ENCODE measurements around the gene FAAP20.

Gene FAAP20

DNA sequence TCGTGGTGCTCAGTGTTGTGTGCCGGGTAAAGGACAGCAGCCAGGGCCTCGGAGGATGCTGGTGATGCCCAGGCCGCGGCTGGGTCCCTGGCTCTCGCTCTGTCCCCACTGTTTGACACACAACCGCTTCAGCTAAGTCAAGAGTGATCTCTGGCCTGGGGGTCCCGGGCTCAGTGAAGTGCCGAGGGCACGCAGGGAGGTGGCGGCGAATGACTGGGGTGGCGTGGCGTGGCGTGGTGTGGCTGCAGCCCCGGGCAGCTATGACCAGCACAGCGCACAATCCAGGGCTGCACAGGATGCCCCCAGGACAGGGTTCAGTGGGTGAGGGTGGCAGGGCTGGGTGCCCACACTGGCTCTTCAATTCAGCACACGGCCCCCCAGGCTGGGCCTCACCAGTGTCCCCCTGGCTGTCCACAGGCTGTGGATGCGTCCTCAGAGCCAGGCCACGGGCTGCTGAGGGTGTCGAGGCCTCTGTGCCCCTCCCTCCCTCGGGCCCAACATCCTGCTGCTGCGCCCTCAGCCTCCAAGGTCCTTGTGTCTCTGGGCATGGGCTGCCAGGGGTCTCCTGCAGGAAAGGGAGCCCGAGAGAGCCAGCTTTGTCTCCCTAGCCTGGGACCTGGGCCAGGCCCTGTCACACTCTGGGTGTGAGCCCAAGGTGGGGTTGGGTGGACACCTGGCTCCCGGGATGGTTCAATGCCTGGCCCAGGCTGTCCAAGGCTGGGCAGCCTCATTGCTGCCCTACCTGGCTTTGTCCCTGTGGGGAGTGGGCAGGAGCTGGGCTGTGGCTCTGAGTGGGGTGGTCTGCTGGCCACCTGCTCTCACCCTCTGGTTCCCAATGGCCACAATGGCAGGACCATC, 21.6 kb upstream of the FAAP20 start:
- Histone ChIP-seq H3K36me3 (ENCODE audit: control insufficient read depth, insufficient read depth, low read length) (no peaks in the 10 kb centered on the region), H3K4me3 (ENCODE audit: extremely low read depth, insufficient read depth, low read length, poor library complexity, severe bottlenecking) (no peak overlapping the region), H3K27ac (ENCODE audit: low read depth, low read length, severe bottlenecking) (no peak overlapping the region), H3K4me1 (ENCODE audit: control insufficient read depth, insufficient read depth, low read length, poor library complexity, severe bottlenecking) (peaks cover 29% of the 10 kb centered on the region), H3K9me3 (ENCODE audit: control insufficient read depth, low read length) (peaks cover 4% of the 10 kb centered on the region)
- 95 to 96% methylated on average over 22 to 24 of the region's 25 CpGs for WGBS, 2 experiments (ENCODE audit: insufficient coverage in 2 of 2)

- peak overlapping the region; percentile 100 for H3K27ac ChIP-seq (ENCODE audit: low read depth, low read length, severe bottlenecking)
- no peaks in the 10 kb centered on the region for H3K36me3 ChIP-seq (ENCODE audit: control insufficient read depth, insufficient read depth, low read length)
- H3K9me3 ChIP-seq (ENCODE audit: control insufficient read depth, low read length), result peaks cover 4% of the 10 kb centered on the region
- no peak overlapping the region for H3K4me3 ChIP-seq (ENCODE audit: extremely low read depth, insufficient read depth, low read length, poor library complexity, severe bottlenecking)
- H3K4me1 ChIP-seq (ENCODE audit: control insufficient read depth, insufficient read depth, low read length, poor library complexity, severe bottlenecking), result peaks cover 29% of the 10 kb centered on the region
- 94 to 96% methylated on average over 13 to 14 of the region's 14 CpGs for WGBS, 2 experiments (ENCODE audit: insufficient coverage in 2 of 2)
Observed at GRCh38 chr1:2215329-2215728, 20.8 kb upstream of the FAAP20 start.

DNA sequence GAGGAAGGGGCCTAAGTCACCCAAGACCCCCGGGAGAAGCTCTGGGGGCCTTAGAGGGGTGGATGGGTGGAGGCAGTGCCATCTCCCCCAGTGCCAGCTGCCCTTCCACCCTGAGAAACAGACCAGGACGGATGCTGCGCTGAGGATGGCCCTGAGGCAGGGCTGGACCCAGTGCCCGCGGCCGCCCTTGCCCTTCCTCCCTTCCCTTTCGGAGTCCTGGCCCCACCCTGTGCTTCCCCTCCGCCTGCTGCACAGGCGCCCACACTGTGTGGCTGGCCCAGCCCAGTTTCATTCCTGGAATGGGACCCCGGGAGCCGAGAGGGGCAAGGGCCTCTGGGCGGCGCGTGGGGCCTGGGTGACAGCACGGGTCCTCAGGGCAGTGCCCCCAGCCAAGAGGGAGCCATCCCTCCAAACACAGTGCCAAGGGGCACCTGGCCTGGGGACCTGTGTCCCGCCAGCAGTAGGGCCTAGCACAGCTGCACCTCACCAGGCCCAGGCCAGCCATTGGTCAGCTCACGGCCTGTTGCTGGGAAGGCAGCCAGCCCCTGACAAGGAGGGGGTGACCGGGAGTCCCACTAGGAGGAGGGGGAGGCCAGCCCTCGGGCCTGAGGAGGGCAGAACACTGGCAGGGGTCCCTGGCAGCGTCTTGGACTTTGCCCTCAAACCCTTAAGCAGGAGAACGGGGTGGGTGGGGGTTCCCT, 20.1 kb upstream of the FAAP20 start:
- 89 to 95% methylated on average over 12 to 19 of the region's 21 CpGs for WGBS, 2 experiments (ENCODE audit: insufficient coverage in 2 of 2)
- peaks cover 31% of the 10 kb centered on the region for H3K4me1 ChIP-seq (ENCODE audit: control insufficient read depth, insufficient read depth, low read length, poor library complexity, severe bottlenecking)
- H3K36me3 ChIP-seq (ENCODE audit: control insufficient read depth, insufficient read depth, low read length), result no peaks in the 10 kb centered on the region
- H3K27ac ChIP-seq (ENCODE audit: low read depth, low read length, severe bottlenecking), result peak overlapping the region; percentile 100
- H3K4me3 ChIP-seq (ENCODE audit: extremely low read depth, insufficient read depth, low read length, poor library complexity, severe bottlenecking), result no peak overlapping the region
- H3K9me3 ChIP-seq (ENCODE audit: control insufficient read depth, low read length), result peaks cover 4% of the 10 kb centered on the region

GRCh38 chr1:2213576-2214505, 19.3 kb upstream of the FAAP20 start:
- Histone ChIP-seq H3K27ac (ENCODE audit: low read depth, low read length, severe bottlenecking) (peak overlapping the region; percentile 100), H3K9me3 (ENCODE audit: control insufficient read depth, low read length) (peaks cover 1% of the 10 kb centered on the region), H3K36me3 (ENCODE audit: control insufficient read depth, insufficient read depth, low read length) (no peaks in the 10 kb centered on the region), H3K4me3 (ENCODE audit: extremely low read depth, insufficient read depth, low read length, poor library complexity, severe bottlenecking) (no peak overlapping the region), H3K4me1 (ENCODE audit: control insufficient read depth, insufficient read depth, low read length, poor library complexity, severe bottlenecking) (peaks cover 39% of the 10 kb centered on the region)
- WGBS, 2 experiments (ENCODE audit: insufficient coverage in 2 of 2), result 71 to 79% methylated on average over 18 to 28 of the region's 32 CpGs

DNA sequence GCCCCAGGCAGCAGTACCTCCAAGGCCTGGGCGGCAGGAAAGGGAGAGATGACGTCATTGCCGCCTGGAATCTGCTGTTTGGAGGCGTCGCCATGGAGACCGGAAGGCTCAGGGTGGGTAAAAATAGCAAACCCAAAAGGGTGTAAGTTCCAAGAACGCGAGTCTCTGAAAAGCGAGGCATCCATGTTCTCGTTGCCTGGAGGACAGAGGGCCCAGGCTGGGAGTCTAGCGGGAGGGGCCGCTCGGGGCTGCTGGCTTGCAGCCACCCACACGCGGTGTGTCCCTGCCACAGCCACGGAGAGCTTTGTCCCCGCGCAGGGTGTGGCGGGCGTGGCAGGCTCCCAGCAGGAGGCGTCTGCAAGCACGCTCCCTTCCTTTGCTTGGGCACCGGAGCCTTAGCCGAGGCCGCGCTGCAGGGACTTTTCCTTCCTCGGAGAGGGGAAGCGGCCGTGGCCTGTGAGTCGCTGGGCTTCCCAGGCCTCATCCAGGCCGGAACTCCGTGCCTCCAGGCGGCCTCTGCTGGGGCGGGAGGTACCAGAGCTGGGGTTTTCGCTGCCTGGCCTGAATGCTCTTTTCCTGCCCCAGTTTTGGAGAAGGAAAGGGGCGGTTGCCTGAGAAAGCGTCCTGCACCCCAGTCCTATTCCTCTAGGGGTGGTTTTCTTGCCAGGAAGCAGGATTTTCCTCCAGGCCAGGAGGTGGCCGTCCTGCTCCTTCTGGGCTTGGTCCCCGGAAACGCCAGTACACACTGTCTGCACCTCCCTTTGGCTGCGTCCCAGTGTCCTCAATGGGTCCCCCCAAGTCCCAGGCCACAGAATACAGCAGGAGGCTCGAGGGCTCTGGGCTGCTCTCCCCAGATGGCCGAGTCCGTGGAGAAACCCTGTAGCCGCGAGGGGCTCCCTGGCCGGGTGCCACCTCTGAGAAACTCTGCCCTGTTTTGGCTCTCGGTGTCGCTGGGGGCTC, 18.2 kb upstream of the FAAP20 start:
- peaks cover 49% of the 10 kb centered on the region for H3K4me1 ChIP-seq (ENCODE audit: control insufficient read depth, insufficient read depth, low read length, poor library complexity, severe bottlenecking)
- no peaks in the 10 kb centered on the region for H3K9me3 ChIP-seq (ENCODE audit: control insufficient read depth, low read length)
- H3K36me3 ChIP-seq (ENCODE audit: control insufficient read depth, insufficient read depth, low read length), result no peaks in the 10 kb centered on the region
- H3K4me3 ChIP-seq (ENCODE audit: extremely low read depth, insufficient read depth, low read length, poor library complexity, severe bottlenecking), result peak overlapping the region; percentile 29
- H3K27ac ChIP-seq (ENCODE audit: low read depth, low read length, severe bottlenecking), result peak overlapping the region; percentile 100
- 22 to 23% methylated on average over 39 to 42 of the region's 49 CpGs for WGBS, 2 experiments (ENCODE audit: insufficient coverage in 2 of 2)

DNA sequence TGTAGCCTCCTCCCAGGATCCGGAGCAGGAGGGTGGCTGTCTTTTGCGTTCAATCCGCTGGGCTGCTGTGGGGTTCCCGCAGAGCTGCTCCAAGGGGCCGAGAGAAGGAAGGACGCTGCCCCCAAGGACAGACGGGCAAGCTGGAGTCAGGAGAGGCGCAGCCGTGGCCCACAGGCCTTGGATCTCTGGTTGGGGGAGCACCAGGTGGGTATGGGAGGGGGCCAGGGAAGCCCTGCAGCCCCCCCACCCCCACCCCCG, 17.6 kb upstream of the FAAP20 start:
- no peaks in the 10 kb centered on the region for H3K36me3 ChIP-seq (ENCODE audit: control insufficient read depth, insufficient read depth, low read length)
- no peaks in the 10 kb centered on the region for H3K9me3 ChIP-seq (ENCODE audit: control insufficient read depth, low read length)
- H3K27ac ChIP-seq (ENCODE audit: low read depth, low read length, severe bottlenecking), result peak overlapping the region; percentile 100
- peak overlapping the region; percentile 5 for H3K4me3 ChIP-seq (ENCODE audit: extremely low read depth, insufficient read depth, low read length, poor library complexity, severe bottlenecking)
- H3K4me1 ChIP-seq (ENCODE audit: control insufficient read depth, insufficient read depth, low read length, poor library complexity, severe bottlenecking), result peaks cover 54% of the 10 kb centered on the region
- 20 to 39% methylated on average over 5 to 6 of the region's 10 CpGs for whole genome bisulfite sequencing, 2 experiments (ENCODE audit: insufficient coverage in 2 of 2)

DNA sequence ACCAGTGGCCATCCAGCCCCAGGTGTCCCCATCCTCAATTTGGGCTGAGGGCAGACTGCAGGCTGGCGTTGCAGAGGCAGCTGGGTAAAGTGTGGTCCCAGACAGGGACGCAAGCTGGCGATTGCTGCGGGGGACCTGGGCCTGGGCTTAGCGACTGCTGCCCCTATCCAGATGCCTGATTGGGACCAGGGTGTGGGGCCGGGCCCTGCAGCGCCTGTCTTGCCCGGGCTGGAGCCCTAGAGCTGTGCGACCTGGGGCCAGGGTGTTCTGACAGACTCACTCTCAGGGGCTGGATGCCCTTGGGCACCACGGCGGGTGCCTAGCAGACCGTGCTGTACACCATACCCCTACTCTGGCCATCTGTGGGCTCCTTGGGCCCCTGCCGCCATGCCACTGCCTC, 16.2 kb upstream of the FAAP20 start:
- H3K4me1 ChIP-seq (ENCODE audit: control insufficient read depth, insufficient read depth, low read length, poor library complexity, severe bottlenecking), result peaks cover 55% of the 10 kb centered on the region
- no peak overlapping the region for H3K27ac ChIP-seq (ENCODE audit: low read depth, low read length, severe bottlenecking)
- no peaks in the 10 kb centered on the region for H3K36me3 ChIP-seq (ENCODE audit: control insufficient read depth, insufficient read depth, low read length)
- 92 to 96% methylated on average over 11 to 13 of the region's 13 CpGs for WGBS, 2 experiments (ENCODE audit: insufficient coverage in 2 of 2)
- no peaks in the 10 kb centered on the region for H3K9me3 ChIP-seq (ENCODE audit: control insufficient read depth, low read length)
- no peak overlapping the region for H3K4me3 ChIP-seq (ENCODE audit: extremely low read depth, insufficient read depth, low read length, poor library complexity, severe bottlenecking)

- H3K36me3 ChIP-seq (ENCODE audit: control insufficient read depth, insufficient read depth, low read length), result no peaks in the 10 kb centered on the region
- no peaks in the 10 kb centered on the region for H3K9me3 ChIP-seq (ENCODE audit: control insufficient read depth, low read length)
- H3K4me3 ChIP-seq (ENCODE audit: extremely low read depth, insufficient read depth, low read length, poor library complexity, severe bottlenecking), result no peak overlapping the region
- H3K27ac ChIP-seq (ENCODE audit: low read depth, low read length, severe bottlenecking), result no peak overlapping the region
- 85 to 86% methylated on average over 13 of the region's 19 CpGs for WGBS, 2 experiments (ENCODE audit: insufficient coverage in 2 of 2)
- H3K4me1 ChIP-seq (ENCODE audit: control insufficient read depth, insufficient read depth, low read length, poor library complexity, severe bottlenecking), result peaks cover 55% of the 10 kb centered on the region
Observed at GRCh38 chr1:2210084-2210653, 15.6 kb upstream of the FAAP20 start.

DNA sequence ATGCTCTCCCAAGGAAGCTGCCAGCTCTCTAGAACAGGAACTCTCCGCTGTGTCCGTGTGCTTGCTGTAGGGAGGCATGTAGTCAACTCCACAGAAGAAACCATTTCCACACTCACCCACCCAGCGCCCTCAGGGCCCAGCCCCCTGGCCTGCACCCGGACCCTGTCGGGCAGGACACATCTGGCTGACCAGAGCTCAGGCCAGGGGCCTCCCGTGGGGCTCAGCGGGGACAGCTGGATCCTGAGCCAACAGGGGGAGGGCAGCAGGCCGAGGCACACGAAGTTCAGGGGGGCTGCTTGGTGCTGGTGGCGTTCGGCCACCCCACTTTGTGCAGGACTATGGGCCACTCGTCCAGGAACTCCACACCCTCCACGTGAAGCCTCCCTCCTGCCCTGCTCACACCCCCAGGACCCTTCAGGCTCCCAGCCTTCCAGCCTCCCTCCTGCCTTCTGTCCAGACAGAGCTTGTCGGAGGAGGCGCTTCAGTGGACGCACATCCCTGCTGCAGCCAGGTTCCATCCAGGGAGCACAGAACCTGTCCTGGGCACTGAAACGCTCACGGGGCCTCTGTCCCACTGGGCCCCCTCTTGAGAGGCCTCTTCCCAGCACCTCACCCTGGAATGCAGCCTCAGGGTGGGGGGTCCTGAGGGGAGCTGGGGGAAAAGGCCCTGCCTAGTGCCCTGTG, 15.0 kb upstream of the FAAP20 start:
- Histone ChIP-seq H3K36me3 (ENCODE audit: control insufficient read depth, insufficient read depth, low read length) (no peaks in the 10 kb centered on the region), H3K27ac (ENCODE audit: low read depth, low read length, severe bottlenecking) (no peak overlapping the region), H3K4me3 (ENCODE audit: extremely low read depth, insufficient read depth, low read length, poor library complexity, severe bottlenecking) (no peak overlapping the region), H3K4me1 (ENCODE audit: control insufficient read depth, insufficient read depth, low read length, poor library complexity, severe bottlenecking) (peaks cover 51% of the 10 kb centered on the region), H3K9me3 (ENCODE audit: control insufficient read depth, low read length) (no peaks in the 10 kb centered on the region)
- 85 to 91% methylated on average over 16 to 18 of the region's 18 CpGs for WGBS, 2 experiments (ENCODE audit: insufficient coverage in 2 of 2)
